Large intestine (tissue), 3 donors: ENCODE data around the gene ARHGAP25. TPM values are rescaled to one million over a fixed set of nuclear protein-coding genes. Genes with fewer than 3 reads are reported as not detected.
A peak's percentile ranks its signal among the peaks of the same experiment; 100 is the strongest.

Source experiments
- DNase-seq, 2 donors: peaks; one replicate each; pipeline versions ENCODE4 v3.0.0 to v3.0.0-alpha.2; 2013
- H3K27ac ChIP-seq: one replicate; pipeline ENCODE4 v1.5.1; 2013; ENCODE audit warnings: low read length
- H3K27me3 ChIP-seq: 2 replicates; pipeline ENCODE4 v1.6.1; 2013; ENCODE audit warnings: low read length; ENCODE audit not compliant: control insufficient read depth, insufficient read depth
- H3K36me3 ChIP-seq: 2 replicates; pipeline ENCODE4 v1.6.1; 2013; ENCODE audit warnings: low read length; ENCODE audit not compliant: control insufficient read depth, insufficient read depth
- H3K4me1 ChIP-seq: one replicate; pipeline ENCODE4 v1.6.1; 2013; ENCODE audit warnings: low read length; ENCODE audit not compliant: control insufficient read depth, insufficient read depth
- H3K4me3 ChIP-seq: one replicate; pipeline ENCODE4 v1.5.1; 2013; ENCODE audit warnings: low read length
- H3K9me3 ChIP-seq: one replicate; pipeline ENCODE4 v1.6.1; 2013; ENCODE audit warnings: mild to moderate bottlenecking, low read depth, low read length, moderate library complexity; ENCODE audit not compliant: control insufficient read depth
- WGBS: methylation state at CpG from one replicate; pipeline ENCODE4 v1.1.5; 2013; ENCODE audit warnings: low lambda C conversion rate; ENCODE audit not compliant: insufficient coverage; 5-methylcytosine and 5-hydroxymethylcytosine counted together
- polyA plus RNA-seq: library from polyadenylated mRNA; unstranded; fragments of 120-200 nt; gene quantifications from one replicate; pipeline ENCODE4 v1.2.1, GENCODE V29; 2013

ARHGAP25 gene
- polyA plus RNA-seq, 1 donor: 3.5 TPM

GRCh38 chr2:68845043-68845442 lies 110.4 kb downstream of the ARHGAP25 start:
- Histone ChIP-seq H3K27me3 (peaks cover 7% of the 10 kb centered on the region), H3K4me3 (no peak overlapping the region), H3K36me3 (no peaks in the 10 kb centered on the region), H3K27ac (no peak overlapping the region), H3K9me3 (no peaks in the 10 kb centered on the region), H3K4me1 (no peaks in the 10 kb centered on the region)
- DNase-seq: no peak
- 80% methylated on average over 1 of the region's 2 CpGs for WGBS

- Histone ChIP-seq H3K9me3 (no peaks in the 10 kb centered on the region), H3K27me3 (peaks cover 7% of the 10 kb centered on the region), H3K27ac (no peak overlapping the region), H3K4me1 (no peaks in the 10 kb centered on the region), H3K4me3 (no peak overlapping the region), H3K36me3 (no peaks in the 10 kb centered on the region)
- DNase-seq: no peak
- WGBS: no CpG with 5 or more reads among the region's 3 CpGs
These were observed 111.5 kb downstream of the ARHGAP25 start for GRCh38 chr2:68846091-68846490.

- peaks cover 7% of the 10 kb centered on the region for H3K27me3 ChIP-seq
- no peak overlapping the region for H3K27ac ChIP-seq
- no peaks in the 10 kb centered on the region for H3K36me3 ChIP-seq
- no peaks in the 10 kb centered on the region for H3K9me3 ChIP-seq
- no peaks in the 10 kb centered on the region for H3K4me1 ChIP-seq
- H3K4me3 ChIP-seq: no peak overlapping the region
- DNase-seq: no peak
These were observed 113.1 kb downstream of the ARHGAP25 start for GRCh38 chr2:68847751-68848150.

- Histone ChIP-seq H3K4me1 (no peaks in the 10 kb centered on the region), H3K27me3 (peaks cover 7% of the 10 kb centered on the region), H3K4me3 (no peak overlapping the region), H3K9me3 (no peaks in the 10 kb centered on the region), H3K36me3 (no peaks in the 10 kb centered on the region), H3K27ac (no peak overlapping the region)
- 83% methylated on average over 1 of the region's 4 CpGs for WGBS
- peak; percentile 10 to 19 for DNase-seq
These were observed 115.0 kb downstream of the ARHGAP25 start for GRCh38 chr2:68849579-68850030.

GRCh38 chr2:68850524-68850923 lies 115.9 kb downstream of the ARHGAP25 start:
- Histone ChIP-seq H3K4me1 (no peaks in the 10 kb centered on the region), H3K9me3 (no peaks in the 10 kb centered on the region), H3K27ac (no peak overlapping the region), H3K4me3 (no peak overlapping the region), H3K36me3 (no peaks in the 10 kb centered on the region), H3K27me3 (peaks cover 5% of the 10 kb centered on the region)
- WGBS: 40% methylated on average over 1 of the region's 3 CpGs
- DNase-seq: no peak

- no peak overlapping the region for H3K27ac ChIP-seq
- no peaks in the 10 kb centered on the region for H3K9me3 ChIP-seq
- H3K27me3 ChIP-seq: peaks cover 4% of the 10 kb centered on the region
- H3K36me3 ChIP-seq: no peaks in the 10 kb centered on the region
- no peaks in the 10 kb centered on the region for H3K4me1 ChIP-seq
- no peak for DNase-seq
- no peak overlapping the region for H3K4me3 ChIP-seq
- WGBS: 88% methylated on average over 1 of the region's 2 CpGs
These were observed 118.4 kb downstream of the ARHGAP25 start for GRCh38 chr2:68853035-68853434.

GRCh38 chr2:68853915-68854314 lies 119.3 kb downstream of the ARHGAP25 start:
- WGBS: no CpG with 5 or more reads among the region's 4 CpGs
- no peak overlapping the region for H3K4me3 ChIP-seq
- H3K27me3 ChIP-seq: peaks cover 4% of the 10 kb centered on the region
- no peaks in the 10 kb centered on the region for H3K4me1 ChIP-seq
- no peaks in the 10 kb centered on the region for H3K36me3 ChIP-seq
- DNase-seq: no peak
- H3K9me3 ChIP-seq: no peaks in the 10 kb centered on the region
- H3K27ac ChIP-seq: no peak overlapping the region

GRCh38 chr2:68854476-68854875 lies 119.9 kb downstream of the ARHGAP25 start:
- no peaks in the 10 kb centered on the region for H3K36me3 ChIP-seq
- no peaks in the 10 kb centered on the region for H3K9me3 ChIP-seq
- H3K27me3 ChIP-seq: peaks cover 4% of the 10 kb centered on the region
- no peak for DNase-seq
- H3K4me3 ChIP-seq: no peak overlapping the region
- no peak overlapping the region for H3K27ac ChIP-seq
- no peaks in the 10 kb centered on the region for H3K4me1 ChIP-seq

GRCh38 chr2:68855550-68855949 lies 120.9 kb downstream of the ARHGAP25 start:
- H3K27me3 ChIP-seq: peaks cover 10% of the 10 kb centered on the region
- no peaks in the 10 kb centered on the region for H3K9me3 ChIP-seq
- H3K36me3 ChIP-seq: no peaks in the 10 kb centered on the region
- no peak overlapping the region for H3K4me3 ChIP-seq
- no CpG with 5 or more reads among the region's 3 CpGs for WGBS
- DNase-seq: no peak
- no peaks in the 10 kb centered on the region for H3K4me1 ChIP-seq
- H3K27ac ChIP-seq: no peak overlapping the region

GRCh38 chr2:68857202-68857845 lies 122.7 kb downstream of the ARHGAP25 start:
- H3K4me3 ChIP-seq: no peak overlapping the region
- no peaks in the 10 kb centered on the region for H3K36me3 ChIP-seq
- H3K4me1 ChIP-seq: no peaks in the 10 kb centered on the region
- WGBS: no CpG with 5 or more reads among the region's 3 CpGs
- no peak for DNase-seq
- H3K27me3 ChIP-seq: peaks cover 10% of the 10 kb centered on the region
- no peak overlapping the region for H3K27ac ChIP-seq
- H3K9me3 ChIP-seq: no peaks in the 10 kb centered on the region

- no peak overlapping the region for H3K27ac ChIP-seq
- WGBS: 77% methylated on average over 3 of the region's 4 CpGs
- no peaks in the 10 kb centered on the region for H3K36me3 ChIP-seq
- H3K27me3 ChIP-seq: peaks cover 12% of the 10 kb centered on the region
- no peak overlapping the region for H3K4me3 ChIP-seq
- no peak for DNase-seq
- no peaks in the 10 kb centered on the region for H3K4me1 ChIP-seq
- no peaks in the 10 kb centered on the region for H3K9me3 ChIP-seq
These were observed 123.3 kb downstream of the ARHGAP25 start for GRCh38 chr2:68857855-68858456.
